ENCODE data around the gene DCDC2B. TPM values are rescaled to one million over a fixed set of nuclear protein-coding genes. Genes with fewer than 3 reads are reported as not detected.

Gene DCDC2B
- total and polyA plus RNA-seq, 9 of the 15 experiments (the other 6 are each of a cell fraction or from before 2014, with no cell fraction given): not detected

DNA sequence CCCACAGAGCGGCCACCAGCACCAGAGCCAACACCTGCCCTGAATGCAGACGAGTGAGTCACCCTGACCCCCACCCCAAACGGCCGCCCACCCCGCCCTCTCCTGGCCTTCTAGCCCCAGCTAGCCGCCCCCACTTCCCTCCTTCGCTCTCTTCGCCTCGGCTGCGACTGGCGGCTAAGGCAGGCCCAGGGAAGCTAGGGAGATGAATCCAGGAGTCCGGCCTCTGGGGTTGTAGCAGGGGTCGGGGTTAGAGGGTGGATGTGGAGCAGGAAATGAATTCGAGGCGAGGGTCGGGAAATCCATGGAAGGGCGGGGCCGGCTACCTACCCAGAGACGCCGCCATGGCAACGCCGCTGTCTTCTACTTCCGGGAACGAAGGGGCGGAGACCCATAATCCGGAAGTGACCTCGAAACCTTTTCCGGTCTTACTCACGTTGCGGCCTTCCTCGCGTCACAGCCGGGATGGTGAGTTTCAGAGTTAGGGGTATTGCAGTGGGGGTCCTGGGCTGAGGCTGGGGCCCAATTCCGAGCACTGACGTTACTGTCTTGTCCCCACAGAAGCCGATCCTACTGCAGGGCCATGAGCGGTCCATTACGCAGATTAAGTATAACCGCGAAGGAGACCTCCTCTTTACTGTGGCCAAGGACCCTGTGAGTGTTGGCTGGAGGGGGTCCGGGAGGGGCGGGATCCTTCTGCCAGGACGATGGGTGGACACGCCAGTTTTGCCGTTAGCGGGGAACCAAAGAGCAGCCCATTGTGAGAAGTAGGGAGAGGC, 13.3 kb downstream of the DCDC2B start, which contains the start of the genes EIF3I and TMEM234 (continued):
- TF ChIP-seq, protein P1, sequence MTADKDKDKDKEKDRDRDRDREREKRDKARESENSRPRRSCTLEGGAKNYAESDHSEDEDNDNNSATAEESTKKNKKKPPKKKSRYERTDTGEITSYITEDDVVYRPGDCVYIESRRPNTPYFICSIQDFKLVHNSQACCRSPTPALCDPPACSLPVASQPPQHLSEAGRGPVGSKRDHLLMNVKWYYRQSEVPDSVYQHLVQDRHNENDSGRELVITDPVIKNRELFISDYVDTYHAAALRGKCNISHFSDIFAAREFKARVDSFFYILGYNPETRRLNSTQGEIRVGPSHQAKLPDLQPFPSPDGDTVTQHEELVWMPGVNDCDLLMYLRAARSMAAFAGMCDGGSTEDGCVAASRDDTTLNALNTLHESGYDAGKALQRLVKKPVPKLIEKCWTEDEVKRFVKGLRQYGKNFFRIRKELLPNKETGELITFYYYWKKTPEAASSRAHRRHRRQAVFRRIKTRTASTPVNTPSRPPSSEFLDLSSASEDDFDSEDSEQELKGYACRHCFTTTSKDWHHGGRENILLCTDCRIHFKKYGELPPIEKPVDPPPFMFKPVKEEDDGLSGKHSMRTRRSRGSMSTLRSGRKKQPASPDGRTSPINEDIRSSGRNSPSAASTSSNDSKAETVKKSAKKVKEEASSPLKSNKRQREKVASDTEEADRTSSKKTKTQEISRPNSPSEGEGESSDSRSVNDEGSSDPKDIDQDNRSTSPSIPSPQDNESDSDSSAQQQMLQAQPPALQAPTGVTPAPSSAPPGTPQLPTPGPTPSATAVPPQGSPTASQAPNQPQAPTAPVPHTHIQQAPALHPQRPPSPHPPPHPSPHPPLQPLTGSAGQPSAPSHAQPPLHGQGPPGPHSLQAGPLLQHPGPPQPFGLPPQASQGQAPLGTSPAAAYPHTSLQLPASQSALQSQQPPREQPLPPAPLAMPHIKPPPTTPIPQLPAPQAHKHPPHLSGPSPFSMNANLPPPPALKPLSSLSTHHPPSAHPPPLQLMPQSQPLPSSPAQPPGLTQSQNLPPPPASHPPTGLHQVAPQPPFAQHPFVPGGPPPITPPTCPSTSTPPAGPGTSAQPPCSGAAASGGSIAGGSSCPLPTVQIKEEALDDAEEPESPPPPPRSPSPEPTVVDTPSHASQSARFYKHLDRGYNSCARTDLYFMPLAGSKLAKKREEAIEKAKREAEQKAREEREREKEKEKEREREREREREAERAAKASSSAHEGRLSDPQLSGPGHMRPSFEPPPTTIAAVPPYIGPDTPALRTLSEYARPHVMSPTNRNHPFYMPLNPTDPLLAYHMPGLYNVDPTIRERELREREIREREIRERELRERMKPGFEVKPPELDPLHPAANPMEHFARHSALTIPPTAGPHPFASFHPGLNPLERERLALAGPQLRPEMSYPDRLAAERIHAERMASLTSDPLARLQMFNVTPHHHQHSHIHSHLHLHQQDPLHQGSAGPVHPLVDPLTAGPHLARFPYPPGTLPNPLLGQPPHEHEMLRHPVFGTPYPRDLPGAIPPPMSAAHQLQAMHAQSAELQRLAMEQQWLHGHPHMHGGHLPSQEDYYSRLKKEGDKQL (CRISPR knock-in tag; IDR thresholded peaks at IDR 0.05; ENCODE audit: borderline replicate concordance): no peak
- no peak for TF ChIP-seq ZNF764 (CRISPR knock-in tag; IDR thresholded peaks at IDR 0.05; ENCODE audit: low read depth)
- TF ChIP-seq, protein P2, sequence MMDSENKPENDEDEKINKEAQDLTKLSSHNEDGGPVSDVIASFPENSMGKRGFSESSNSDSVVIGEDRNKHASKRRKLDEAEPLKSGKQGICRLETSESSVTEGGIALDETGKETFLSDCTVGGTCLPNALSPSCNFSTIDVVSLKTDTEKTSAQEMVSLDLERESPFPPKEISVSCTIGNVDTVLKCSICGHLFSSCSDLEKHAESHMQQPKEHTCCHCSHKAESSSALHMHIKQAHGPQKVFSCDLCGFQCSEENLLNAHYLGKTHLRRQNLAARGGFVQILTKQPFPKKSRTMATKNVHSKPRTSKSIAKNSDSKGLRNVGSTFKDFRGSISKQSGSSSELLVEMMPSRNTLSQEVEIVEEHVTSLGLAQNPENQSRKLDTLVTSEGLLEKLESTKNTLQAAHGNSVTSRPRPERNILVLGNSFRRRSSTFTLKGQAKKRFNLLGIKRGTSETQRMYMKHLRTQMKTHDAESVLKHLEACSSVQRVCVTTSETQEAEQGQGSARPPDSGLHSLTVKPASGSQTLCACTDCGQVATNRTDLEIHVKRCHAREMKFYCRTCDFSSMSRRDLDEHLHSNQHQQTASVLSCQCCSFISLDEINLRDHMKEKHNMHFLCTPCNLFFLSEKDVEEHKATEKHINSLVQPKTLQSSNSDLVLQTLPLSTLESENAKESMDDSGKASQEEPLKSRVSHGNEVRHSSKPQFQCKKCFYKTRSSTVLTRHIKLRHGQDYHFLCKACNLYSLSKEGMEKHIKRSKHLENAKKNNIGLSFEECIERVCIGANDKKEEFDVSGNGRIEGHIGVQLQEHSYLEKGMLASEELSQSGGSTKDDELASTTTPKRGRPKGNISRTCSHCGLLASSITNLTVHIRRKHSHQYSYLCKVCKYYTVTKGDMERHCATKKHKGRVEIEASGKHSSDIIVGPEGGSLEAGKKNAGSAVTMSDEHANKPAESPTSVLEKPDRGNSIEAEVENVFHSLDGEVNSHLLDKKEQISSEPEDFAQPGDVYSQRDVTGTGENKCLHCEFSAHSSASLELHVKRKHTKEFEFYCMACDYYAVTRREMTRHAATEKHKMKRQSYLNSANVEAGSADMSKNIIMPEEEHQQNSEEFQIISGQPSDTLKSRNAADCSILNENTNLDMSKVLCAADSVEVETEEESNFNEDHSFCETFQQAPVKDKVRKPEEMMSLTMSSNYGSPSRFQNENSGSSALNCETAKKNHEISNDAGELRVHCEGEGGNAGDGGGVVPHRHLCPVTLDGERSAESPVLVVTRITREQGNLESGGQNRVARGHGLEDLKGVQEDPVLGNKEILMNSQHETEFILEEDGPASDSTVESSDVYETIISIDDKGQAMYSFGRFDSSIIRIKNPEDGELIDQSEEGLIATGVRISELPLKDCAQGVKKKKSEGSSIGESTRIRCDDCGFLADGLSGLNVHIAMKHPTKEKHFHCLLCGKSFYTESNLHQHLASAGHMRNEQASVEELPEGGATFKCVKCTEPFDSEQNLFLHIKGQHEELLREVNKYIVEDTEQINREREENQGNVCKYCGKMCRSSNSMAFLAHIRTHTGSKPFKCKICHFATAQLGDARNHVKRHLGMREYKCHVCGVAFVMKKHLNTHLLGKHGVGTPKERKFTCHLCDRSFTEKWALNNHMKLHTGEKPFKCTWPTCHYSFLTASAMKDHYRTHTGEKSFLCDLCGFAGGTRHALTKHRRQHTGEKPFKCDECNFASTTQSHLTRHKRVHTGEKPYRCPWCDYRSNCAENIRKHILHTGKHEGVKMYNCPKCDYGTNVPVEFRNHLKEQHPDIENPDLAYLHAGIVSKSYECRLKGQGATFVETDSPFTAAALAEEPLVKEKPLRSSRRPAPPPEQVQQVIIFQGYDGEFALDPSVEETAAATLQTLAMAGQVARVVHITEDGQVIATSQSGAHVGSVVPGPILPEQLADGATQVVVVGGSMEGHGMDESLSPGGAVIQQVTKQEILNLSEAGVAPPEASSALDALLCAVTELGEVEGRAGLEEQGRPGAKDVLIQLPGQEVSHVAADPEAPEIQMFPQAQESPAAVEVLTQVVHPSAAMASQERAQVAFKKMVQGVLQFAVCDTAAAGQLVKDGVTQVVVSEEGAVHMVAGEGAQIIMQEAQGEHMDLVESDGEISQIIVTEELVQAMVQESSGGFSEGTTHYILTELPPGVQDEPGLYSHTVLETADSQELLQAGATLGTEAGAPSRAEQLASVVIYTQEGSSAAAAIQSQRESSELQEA (IDR thresholded peaks at IDR 0.05; ENCODE audit: low read depth): no peak
- TF ChIP-seq ZNF785 (CRISPR knock-in tag; IDR thresholded peaks at IDR 0.05): no peak
- TF ChIP-seq STAT5A (IDR thresholded peaks at IDR 0.05; ENCODE audit: borderline replicate concordance, low read length): no peak
- TF ChIP-seq, protein P3, sequence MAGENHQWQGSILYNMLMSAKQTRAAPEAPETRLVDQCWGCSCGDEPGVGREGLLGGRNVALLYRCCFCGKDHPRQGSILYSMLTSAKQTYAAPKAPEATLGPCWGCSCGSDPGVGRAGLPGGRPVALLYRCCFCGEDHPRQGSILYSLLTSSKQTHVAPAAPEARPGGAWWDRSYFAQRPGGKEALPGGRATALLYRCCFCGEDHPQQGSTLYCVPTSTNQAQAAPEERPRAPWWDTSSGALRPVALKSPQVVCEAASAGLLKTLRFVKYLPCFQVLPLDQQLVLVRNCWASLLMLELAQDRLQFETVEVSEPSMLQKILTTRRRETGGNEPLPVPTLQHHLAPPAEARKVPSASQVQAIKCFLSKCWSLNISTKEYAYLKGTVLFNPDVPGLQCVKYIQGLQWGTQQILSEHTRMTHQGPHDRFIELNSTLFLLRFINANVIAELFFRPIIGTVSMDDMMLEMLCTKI (IDR thresholded peaks at IDR 0.05; ENCODE audit: partially characterized antibody): no peak
- no peak for TF ChIP-seq ZNF239 (CRISPR knock-in tag; IDR thresholded peaks at IDR 0.05)

All from K562 (cell line).